ENCODE results near the gene FAM117B.

FAM117B gene

DNA sequence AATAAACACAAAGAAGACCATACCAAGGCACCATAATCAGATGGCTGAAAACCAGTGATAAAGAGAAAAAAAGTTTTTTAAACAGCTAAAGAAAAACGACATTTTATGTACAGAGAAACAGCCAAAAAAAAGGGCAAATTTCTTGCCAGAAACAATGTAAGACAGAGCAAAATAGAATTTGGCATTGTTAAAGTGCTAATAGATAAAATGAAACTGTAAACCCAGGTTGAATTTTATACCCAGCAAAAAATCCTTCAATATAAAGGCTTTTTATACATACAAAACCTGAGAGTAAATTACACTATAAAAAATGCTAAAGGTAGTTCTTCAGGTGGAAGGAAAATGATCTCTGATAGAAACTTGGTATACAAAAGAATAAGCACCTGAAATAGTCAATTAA is 45.7 kb downstream of the FAM117B start:
- no peaks in the 10 kb centered on the region for H3K9me3 ChIP-seq (ENCODE audit: control insufficient read depth, insufficient read depth, low read length)
- no peak overlapping the region for H3K4me3 ChIP-seq (ENCODE audit: low read depth, low read length)
- H3K36me3 ChIP-seq (ENCODE audit: control insufficient read depth, insufficient read depth, low read length): no peaks in the 10 kb centered on the region
- no peaks in the 10 kb centered on the region for H3K27me3 ChIP-seq (ENCODE audit: control insufficient read depth, insufficient read depth, low read length)
- peaks cover 11% of the 10 kb centered on the region for H3K4me1 ChIP-seq (ENCODE audit: control insufficient read depth, insufficient read depth, low read length)
- H3K9ac ChIP-seq (ENCODE audit: low read depth, low read length): no peak overlapping the region
- no peak overlapping the region for H3K27ac ChIP-seq (ENCODE audit: low read depth, low read length)

DNA sequence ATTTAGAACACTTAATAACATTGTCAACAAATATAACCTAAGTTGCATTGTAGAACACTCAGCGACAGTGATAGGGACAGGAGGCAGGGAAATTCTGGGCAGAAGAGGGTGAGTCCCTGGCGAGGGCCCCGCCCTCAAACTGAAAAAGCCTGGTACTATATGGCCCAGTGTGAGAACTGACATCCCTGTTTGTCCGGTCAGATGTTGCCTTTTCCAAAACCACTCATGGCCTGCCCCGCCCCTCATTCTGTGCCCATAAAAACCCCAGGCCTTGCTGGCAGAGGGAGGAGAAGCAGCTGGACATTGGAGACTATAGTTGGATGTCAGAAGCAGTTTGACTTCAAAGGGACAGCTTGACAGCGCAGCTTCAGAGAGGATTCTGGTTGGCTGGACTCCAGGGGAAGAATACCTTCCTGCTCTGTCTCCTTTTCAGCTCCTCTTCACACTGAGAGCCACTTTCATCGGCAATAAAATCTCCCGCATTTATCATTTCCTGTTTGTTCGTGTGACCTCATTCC is 47.0 kb downstream of the FAM117B start:
- Histone ChIP-seq H3K36me3 (ENCODE audit: control insufficient read depth, insufficient read depth, low read length) (no peaks in the 10 kb centered on the region), H3K27ac (ENCODE audit: low read depth, low read length) (no peak overlapping the region), H3K9ac (ENCODE audit: low read depth, low read length) (no peak overlapping the region), H3K4me1 (ENCODE audit: control insufficient read depth, insufficient read depth, low read length) (peaks cover 11% of the 10 kb centered on the region), H3K27me3 (ENCODE audit: control insufficient read depth, insufficient read depth, low read length) (no peaks in the 10 kb centered on the region), H3K4me3 (ENCODE audit: low read depth, low read length) (no peak overlapping the region), H3K9me3 (ENCODE audit: control insufficient read depth, insufficient read depth, low read length) (no peaks in the 10 kb centered on the region)

DNA sequence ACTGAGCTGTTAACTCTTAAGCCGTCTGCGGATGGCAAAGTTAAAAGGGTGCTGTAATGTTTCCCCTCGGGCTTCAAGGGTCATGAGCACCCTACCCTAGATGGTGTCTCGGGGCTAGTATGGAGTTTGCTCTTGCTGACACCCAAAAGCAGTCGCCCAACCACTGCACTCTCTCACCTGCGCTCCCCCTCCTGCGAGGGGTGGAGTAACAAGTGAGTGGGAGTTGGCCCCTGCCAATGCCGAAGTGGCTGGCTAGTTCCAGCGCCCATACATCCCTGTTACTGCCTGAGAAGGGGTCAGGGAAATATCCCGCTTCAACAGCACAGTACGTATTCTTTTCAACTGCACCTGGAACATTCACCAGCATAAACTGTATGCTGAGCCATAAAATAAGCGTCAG is 47.5 kb downstream of the FAM117B start:
- Histone ChIP-seq H3K4me3 (ENCODE audit: low read depth, low read length) (no peak overlapping the region), H3K4me1 (ENCODE audit: control insufficient read depth, insufficient read depth, low read length) (peaks cover 11% of the 10 kb centered on the region), H3K36me3 (ENCODE audit: control insufficient read depth, insufficient read depth, low read length) (no peaks in the 10 kb centered on the region)

DNA sequence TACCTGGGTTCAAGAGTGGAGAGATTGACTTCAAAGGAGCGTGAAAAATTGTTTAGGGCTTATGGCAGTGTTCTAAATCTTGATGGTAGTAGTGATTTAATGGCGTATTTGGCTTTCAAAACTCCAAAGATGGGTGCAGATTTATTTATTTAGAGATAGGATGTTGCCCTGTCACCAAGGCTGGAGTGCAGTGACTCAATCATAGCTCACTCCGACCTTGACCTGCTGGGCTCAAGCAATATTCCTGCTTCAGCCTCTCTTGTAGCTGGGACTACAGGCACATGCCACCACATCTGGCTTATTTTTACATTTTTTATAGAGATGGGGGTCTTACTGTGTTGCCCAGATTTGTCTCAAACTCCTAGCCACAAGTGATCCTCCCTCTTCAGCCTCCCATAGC is 52.5 kb downstream of the FAM117B start:
- H3K27me3 ChIP-seq (ENCODE audit: control insufficient read depth, insufficient read depth, low read length): no peaks in the 10 kb centered on the region
- peaks cover 2% of the 10 kb centered on the region for H3K4me1 ChIP-seq (ENCODE audit: control insufficient read depth, insufficient read depth, low read length)
- no peak overlapping the region for H3K9ac ChIP-seq (ENCODE audit: low read depth, low read length)
- no peak overlapping the region for H3K4me3 ChIP-seq (ENCODE audit: low read depth, low read length)
- no peaks in the 10 kb centered on the region for H3K9me3 ChIP-seq (ENCODE audit: control insufficient read depth, insufficient read depth, low read length)
- no peak overlapping the region for H3K27ac ChIP-seq (ENCODE audit: low read depth, low read length)
- no peaks in the 10 kb centered on the region for H3K36me3 ChIP-seq (ENCODE audit: control insufficient read depth, insufficient read depth, low read length)

More for the DNA sequence above, 47.5 kb downstream of the FAM117B start:
- Histone ChIP-seq H3K9me3 (ENCODE audit: control insufficient read depth, insufficient read depth, low read length) (no peaks in the 10 kb centered on the region), H3K9ac (ENCODE audit: low read depth, low read length) (no peak overlapping the region), H3K27ac (ENCODE audit: low read depth, low read length) (no peak overlapping the region), H3K27me3 (ENCODE audit: control insufficient read depth, insufficient read depth, low read length) (no peaks in the 10 kb centered on the region)

DNA sequence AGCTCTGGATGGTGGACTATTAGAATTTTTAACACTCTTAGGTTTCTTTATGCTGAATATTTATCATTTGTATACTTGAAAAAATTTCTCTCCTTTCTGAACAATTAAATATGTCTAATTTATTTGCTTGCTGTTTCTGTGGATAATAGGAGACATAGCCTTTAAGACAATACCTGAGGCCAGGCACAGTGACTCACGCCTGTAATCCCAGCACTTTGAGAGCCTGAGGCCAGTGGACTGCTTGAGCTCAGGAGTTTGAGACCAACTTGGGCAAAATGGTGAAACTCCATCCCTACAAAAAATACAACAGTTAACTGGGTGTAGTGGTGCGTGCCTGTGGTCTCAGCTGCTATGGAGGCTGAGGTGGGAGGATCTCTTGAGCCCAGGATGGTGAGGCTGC is 54.7 kb downstream of the FAM117B start:
- Histone ChIP-seq H3K27me3 (ENCODE audit: control insufficient read depth, insufficient read depth, low read length) (no peaks in the 10 kb centered on the region), H3K36me3 (ENCODE audit: control insufficient read depth, insufficient read depth, low read length) (no peaks in the 10 kb centered on the region), H3K4me1 (ENCODE audit: control insufficient read depth, insufficient read depth, low read length) (no peaks in the 10 kb centered on the region; the same call in 1 of the 2 replicates), H3K4me3 (ENCODE audit: low read depth, low read length) (no peak overlapping the region), H3K27ac (ENCODE audit: low read depth, low read length) (no peak overlapping the region), H3K9me3 (ENCODE audit: control insufficient read depth, insufficient read depth, low read length) (no peaks in the 10 kb centered on the region), H3K9ac (ENCODE audit: low read depth, low read length) (no peak overlapping the region)

DNA sequence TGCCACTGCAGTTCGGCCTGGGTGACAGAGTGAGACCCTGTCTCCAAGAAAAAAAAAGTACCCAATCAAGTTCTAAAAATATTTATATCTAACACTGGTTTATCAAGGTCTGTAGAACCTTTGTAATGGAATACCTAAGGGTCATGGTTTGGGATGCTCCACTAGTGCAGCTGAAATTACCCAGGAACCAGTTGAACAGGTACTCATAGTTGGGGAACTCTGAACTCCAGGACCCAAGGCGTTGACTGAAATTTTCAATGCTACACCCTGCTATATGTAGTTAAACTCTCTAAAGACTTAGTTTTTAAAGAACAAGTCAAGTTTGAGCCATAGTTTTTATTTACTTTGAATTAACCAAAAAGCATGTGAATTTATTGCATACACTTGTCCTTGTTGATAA is 55.1 kb downstream of the FAM117B start:
- H3K27me3 ChIP-seq (ENCODE audit: control insufficient read depth, insufficient read depth, low read length): no peaks in the 10 kb centered on the region
- no peaks in the 10 kb centered on the region; the same call in 1 of the 2 replicates for H3K4me1 ChIP-seq (ENCODE audit: control insufficient read depth, insufficient read depth, low read length)
- no peaks in the 10 kb centered on the region for H3K36me3 ChIP-seq (ENCODE audit: control insufficient read depth, insufficient read depth, low read length)
- no peak overlapping the region for H3K9ac ChIP-seq (ENCODE audit: low read depth, low read length)
- no peaks in the 10 kb centered on the region for H3K9me3 ChIP-seq (ENCODE audit: control insufficient read depth, insufficient read depth, low read length)
- H3K4me3 ChIP-seq (ENCODE audit: low read depth, low read length): no peak overlapping the region
- H3K27ac ChIP-seq (ENCODE audit: low read depth, low read length): no peak overlapping the region

DNA sequence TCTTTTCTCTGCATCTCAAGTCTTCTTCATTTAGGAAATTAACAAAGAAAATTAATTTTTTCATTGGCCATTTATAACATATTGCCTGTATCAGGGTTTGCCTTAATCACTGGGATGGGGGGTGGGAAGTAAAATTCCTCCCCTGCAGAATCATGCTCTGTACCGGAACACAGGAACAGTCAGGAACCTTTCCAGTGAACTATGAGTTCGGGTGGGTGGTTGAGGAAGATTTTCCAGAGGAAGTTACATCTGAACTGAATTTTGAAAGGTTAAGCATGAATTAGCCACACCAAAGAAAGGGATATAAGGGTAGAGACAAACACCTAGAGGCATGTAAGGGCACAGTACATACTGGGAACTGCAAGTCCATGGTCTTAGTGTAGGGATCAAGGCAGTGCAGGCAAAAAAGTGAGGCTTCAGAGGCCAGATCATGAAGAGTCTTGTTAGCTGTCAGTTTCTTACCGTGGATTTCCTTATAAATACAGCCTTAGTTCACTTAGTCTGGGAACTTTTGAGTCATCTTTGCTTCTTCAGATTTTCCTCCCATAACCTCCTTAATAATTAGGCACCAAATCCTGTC is 55.6 kb downstream of the FAM117B start:
- Histone ChIP-seq H3K27ac (ENCODE audit: low read depth, low read length) (no peak overlapping the region), H3K4me1 (ENCODE audit: control insufficient read depth, insufficient read depth, low read length) (no peaks in the 10 kb centered on the region; the same call in 1 of the 2 replicates), H3K4me3 (ENCODE audit: low read depth, low read length) (no peak overlapping the region), H3K27me3 (ENCODE audit: control insufficient read depth, insufficient read depth, low read length) (no peaks in the 10 kb centered on the region), H3K9ac (ENCODE audit: low read depth, low read length) (no peak overlapping the region), H3K36me3 (ENCODE audit: control insufficient read depth, insufficient read depth, low read length) (no peaks in the 10 kb centered on the region), H3K9me3 (ENCODE audit: control insufficient read depth, insufficient read depth, low read length) (no peaks in the 10 kb centered on the region)

DNA sequence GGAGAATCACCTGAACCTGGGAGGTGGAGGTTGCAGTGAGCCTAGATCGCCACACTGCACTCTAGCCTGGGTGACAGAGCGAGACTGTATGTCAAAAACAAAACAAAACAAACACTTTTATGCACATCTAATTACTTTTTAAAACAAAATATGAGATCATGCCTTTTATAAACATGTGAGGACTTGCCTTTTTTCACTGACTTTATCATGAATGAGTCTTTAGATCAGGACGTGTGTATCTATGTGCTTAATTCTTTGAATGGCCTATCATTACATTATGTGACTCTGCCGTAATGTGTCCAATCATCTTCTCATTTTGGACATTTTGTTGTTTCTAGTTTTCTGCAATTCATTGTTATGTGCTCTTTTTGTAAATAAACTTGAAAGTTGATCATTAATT is 58.7 kb downstream of the FAM117B start:
- Histone ChIP-seq H3K27me3 (ENCODE audit: control insufficient read depth, insufficient read depth, low read length) (no peaks in the 10 kb centered on the region), H3K4me3 (ENCODE audit: low read depth, low read length) (no peak overlapping the region), H3K36me3 (ENCODE audit: control insufficient read depth, insufficient read depth, low read length) (peaks cover 16% of the 10 kb centered on the region), H3K4me1 (ENCODE audit: control insufficient read depth, insufficient read depth, low read length) (no peaks in the 10 kb centered on the region), H3K9me3 (ENCODE audit: control insufficient read depth, insufficient read depth, low read length) (no peaks in the 10 kb centered on the region), H3K9ac (ENCODE audit: low read depth, low read length) (no peak overlapping the region), H3K27ac (ENCODE audit: low read depth, low read length) (no peak overlapping the region)

DNA sequence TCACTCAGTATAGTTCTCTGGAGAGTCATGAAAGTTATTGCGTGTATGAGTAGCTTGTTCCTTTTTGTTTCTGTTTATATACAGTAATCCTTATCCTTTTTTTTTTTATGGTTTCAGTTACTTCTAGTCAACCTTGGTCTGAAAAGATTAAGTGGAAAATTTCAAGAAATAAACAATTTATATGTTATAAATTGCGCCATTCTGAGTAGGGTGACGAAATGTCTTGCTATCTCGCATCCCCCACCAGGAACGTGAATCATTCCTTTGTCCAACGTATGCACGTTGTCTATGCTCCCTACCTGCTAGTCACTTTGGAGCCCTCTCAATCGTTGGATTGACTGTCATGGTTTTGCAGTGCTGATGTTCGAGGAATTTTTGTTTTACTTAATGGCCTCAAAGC is 60.4 kb downstream of the FAM117B start:
- no peaks in the 10 kb centered on the region for H3K9me3 ChIP-seq (ENCODE audit: control insufficient read depth, insufficient read depth, low read length)

DNA sequence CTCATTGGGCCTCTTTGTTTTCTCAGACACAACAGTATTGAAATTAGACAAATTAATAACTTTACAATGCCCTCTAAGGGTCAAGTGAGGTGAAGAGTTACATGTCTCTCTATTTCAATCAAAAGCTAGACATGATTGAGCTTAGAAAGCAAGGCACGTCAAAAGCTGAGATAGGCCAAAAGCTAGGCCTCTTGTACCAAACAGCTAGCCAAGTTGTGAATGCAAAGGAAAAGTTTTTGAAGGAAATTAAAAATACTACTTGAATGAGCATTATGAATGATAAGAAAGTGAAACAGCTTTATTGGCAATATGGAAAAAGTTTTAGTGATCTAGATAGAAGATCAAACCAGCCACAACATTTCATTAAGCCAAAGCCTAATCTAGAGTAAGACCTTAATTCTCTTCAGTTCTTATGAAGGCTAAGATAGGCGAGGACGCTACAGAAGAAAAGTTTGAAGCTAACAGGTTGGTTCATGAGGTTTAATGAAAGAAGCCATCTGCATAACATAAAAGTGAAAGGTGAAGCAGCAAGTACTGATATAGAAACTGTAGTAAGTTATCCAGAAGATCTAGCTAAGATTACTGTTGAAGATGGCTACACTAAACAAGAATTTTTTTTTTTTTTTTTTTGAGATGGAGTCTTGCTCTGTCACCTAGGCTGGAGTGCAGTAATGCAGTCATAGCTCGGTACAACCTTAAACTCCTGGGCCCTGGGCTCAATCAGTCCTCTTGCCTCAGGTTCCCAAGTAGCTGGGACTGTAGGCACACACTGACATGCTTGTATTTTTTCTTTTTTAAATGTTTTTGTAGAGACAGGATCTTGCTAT is 65.5 kb downstream of the FAM117B start:
- no peak overlapping the region for H3K9ac ChIP-seq (ENCODE audit: low read depth, low read length)
- no peak overlapping the region for H3K4me3 ChIP-seq (ENCODE audit: low read depth, low read length)
- H3K27ac ChIP-seq (ENCODE audit: low read depth, low read length): no peak overlapping the region
- no peaks in the 10 kb centered on the region for H3K4me1 ChIP-seq (ENCODE audit: control insufficient read depth, insufficient read depth, low read length)
- H3K9me3 ChIP-seq (ENCODE audit: control insufficient read depth, insufficient read depth, low read length): no peaks in the 10 kb centered on the region
- H3K27me3 ChIP-seq (ENCODE audit: control insufficient read depth, insufficient read depth, low read length): no peaks in the 10 kb centered on the region
- peaks cover 16% of the 10 kb centered on the region for H3K36me3 ChIP-seq (ENCODE audit: control insufficient read depth, insufficient read depth, low read length)

More for the DNA sequence above, 60.4 kb downstream of the FAM117B start:
- Histone ChIP-seq H3K27me3 (ENCODE audit: control insufficient read depth, insufficient read depth, low read length) (no peaks in the 10 kb centered on the region), H3K4me3 (ENCODE audit: low read depth, low read length) (no peak overlapping the region), H3K4me1 (ENCODE audit: control insufficient read depth, insufficient read depth, low read length) (no peaks in the 10 kb centered on the region), H3K27ac (ENCODE audit: low read depth, low read length) (no peak overlapping the region), H3K9ac (ENCODE audit: low read depth, low read length) (no peak overlapping the region), H3K36me3 (ENCODE audit: control insufficient read depth, insufficient read depth, low read length) (peaks cover 16% of the 10 kb centered on the region)

DNA sequence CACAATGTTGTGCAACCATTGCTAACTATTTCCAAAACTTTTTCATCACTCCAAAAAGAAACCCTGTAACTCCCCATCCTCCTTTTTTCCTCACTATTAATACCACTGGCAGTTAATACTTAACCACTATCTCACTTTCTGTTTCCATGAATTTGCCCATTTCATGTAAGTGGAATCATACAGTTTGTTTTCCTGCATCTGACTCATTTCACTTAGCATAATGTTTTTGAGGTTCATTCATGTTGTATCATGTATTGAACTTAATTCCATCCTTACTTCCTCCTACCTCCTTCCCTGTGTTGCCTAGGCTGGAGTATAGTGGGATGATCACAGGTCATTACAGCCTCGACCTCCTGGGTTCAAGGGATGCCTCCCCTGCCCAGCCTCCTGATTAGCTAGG is 68.3 kb downstream of the FAM117B start:
- H3K27ac ChIP-seq (ENCODE audit: low read depth, low read length): no peak overlapping the region
- H3K27me3 ChIP-seq (ENCODE audit: control insufficient read depth, insufficient read depth, low read length): no peaks in the 10 kb centered on the region
- no peak overlapping the region for H3K4me3 ChIP-seq (ENCODE audit: low read depth, low read length)
- no peaks in the 10 kb centered on the region for H3K9me3 ChIP-seq (ENCODE audit: control insufficient read depth, insufficient read depth, low read length)
- H3K36me3 ChIP-seq (ENCODE audit: control insufficient read depth, insufficient read depth, low read length): no peaks in the 10 kb centered on the region
- no peak overlapping the region for H3K9ac ChIP-seq (ENCODE audit: low read depth, low read length)
- H3K4me1 ChIP-seq (ENCODE audit: control insufficient read depth, insufficient read depth, low read length): no peaks in the 10 kb centered on the region

All from HUES48 (cell line).